T-helper 17 cell (primary cell): ENCODE measurements around the gene TMEM143. TPM values are rescaled to one million over a fixed set of nuclear protein-coding genes. Genes with fewer than 3 reads are reported as not detected.
"Not testable (repeated sequence)": the region's sequence is repeated elsewhere in the genome, so short reads cannot be mapped to it uniquely, and the experiment has no call there.

Experiments
- ATAC-seq: fragments of 150-1000 bp; cut with Tn5 transposase; 2 replicates; pipeline ENCODE4 v1.10.0; 2021; ENCODE audit warnings: mild to moderate bottlenecking, moderate library complexity
- DNase-seq, 3 donors: peaks; one replicate each; pipeline versions ENCODE4 v3.0.0 to v3.0.0-alpha.2; 2020 to 2021
- H3K9me3 ChIP-seq: one replicate; pipeline ENCODE4 v1.7.0; 2013; ENCODE audit warnings: low read length, mild to moderate bottlenecking; ENCODE audit not compliant: control insufficient read depth, poor library complexity, severe bottlenecking
- H3K27ac Mint-ChIP-seq: one replicate; pipeline ENCODE4 v1.8.0; 2022; ENCODE audit warnings: mild to moderate bottlenecking, moderate library complexity, mixed read lengths
- H3K27me3 Mint-ChIP-seq: one replicate; pipeline ENCODE4 v1.8.0; 2022; ENCODE audit warnings: mixed read lengths
- H3K36me3 Mint-ChIP-seq: one replicate; pipeline ENCODE4 v1.8.0; 2022; ENCODE audit warnings: low read depth, mixed read lengths
- H3K4me1 Mint-ChIP-seq: one replicate; pipeline ENCODE4 v1.8.0; 2022; ENCODE audit warnings: mild to moderate bottlenecking, mixed read lengths
- H3K4me3 Mint-ChIP-seq: one replicate; pipeline ENCODE4 v1.8.0; 2022; ENCODE audit warnings: mild to moderate bottlenecking, moderate library complexity, mixed read lengths
- total RNA-seq, 4 donors: library from RNA in 2 of 4; stranded (reverse) in 2 of 4; gene quantifications; one replicate each; pipeline ENCODE4 v1.2.3 and lab custom pipeline; 2022 to 2026

Gene TMEM143
- total RNA-seq, 2 donors from 2014 or later = 7.9 to 8.8 TPM

DNA sequence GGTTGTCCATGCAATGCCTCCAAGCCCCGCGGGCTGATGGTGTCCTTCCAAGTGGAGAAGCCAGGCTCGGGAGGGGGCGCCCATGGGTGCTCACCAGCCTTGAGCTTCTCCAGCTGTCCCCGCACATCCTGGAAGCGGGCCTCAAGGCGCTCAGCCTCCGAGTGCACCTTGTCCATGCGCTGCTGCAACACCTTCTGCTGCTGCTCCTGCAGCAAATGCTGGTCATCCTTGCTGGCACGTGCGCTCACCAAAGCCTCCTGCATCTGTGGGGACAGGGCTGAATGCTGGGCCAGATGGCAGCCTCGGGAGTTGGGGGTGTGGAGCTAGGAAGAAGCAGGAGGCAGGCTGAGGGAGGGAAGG is 61.2 kb downstream of the TMEM143 start:
- Mint-ChIP-seq H3K27ac (no peak overlapping the region), H3K27me3 (no peaks in the 10 kb centered on the region), H3K36me3 (peaks cover 3% of the 10 kb centered on the region), H3K4me3 (no peak overlapping the region), H3K4me1 (peaks cover 3% of the 10 kb centered on the region)
- ATAC-seq (no peak), DNase-seq (no peak)
- no peaks in the 10 kb centered on the region for H3K9me3 ChIP-seq

DNA sequence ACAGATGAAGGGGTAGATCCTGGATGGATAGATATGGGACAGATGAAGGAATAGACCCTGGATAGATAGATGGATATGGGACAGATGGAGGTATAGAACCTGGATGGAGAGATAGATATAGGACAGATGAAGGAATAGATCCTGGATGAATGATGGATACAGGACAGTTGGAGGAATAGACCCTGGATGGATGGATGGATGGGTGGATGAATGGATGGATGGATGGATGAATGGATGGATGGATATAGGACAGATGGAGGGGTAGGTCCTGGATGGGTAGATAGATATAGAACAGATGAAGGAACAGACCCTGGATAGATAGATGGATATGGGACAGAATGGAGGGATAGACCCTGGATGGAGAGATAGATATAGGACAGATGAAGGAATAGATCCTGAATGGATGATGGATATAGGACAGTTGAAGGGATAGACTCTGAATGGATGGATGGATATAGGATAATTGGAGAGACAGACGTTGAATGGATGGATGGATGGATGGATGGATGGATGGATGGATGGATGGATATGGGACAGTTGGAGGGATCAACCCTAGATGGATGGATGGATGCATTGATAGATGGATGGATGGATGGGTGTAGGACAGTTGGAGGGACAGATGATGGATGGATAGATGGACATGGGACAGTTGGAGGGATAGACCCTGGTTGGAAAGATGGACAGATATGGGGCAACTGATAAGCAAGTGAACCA is 61.7 kb downstream of the TMEM143 start:
- no peaks in the 10 kb centered on the region for H3K9me3 ChIP-seq
- ATAC-seq = no peak
- peaks cover 3% of the 10 kb centered on the region for H3K4me1 Mint-ChIP-seq
- H3K27ac Mint-ChIP-seq = no peak overlapping the region
- H3K27me3 Mint-ChIP-seq = no peaks in the 10 kb centered on the region
- peaks cover 3% of the 10 kb centered on the region for H3K36me3 Mint-ChIP-seq
- no peak overlapping the region for H3K4me3 Mint-ChIP-seq
- DNase-seq = no peak

- ATAC-seq = no peak
- DNase-seq = no peak
- Mint-ChIP-seq H3K4me3 (no peak overlapping the region), H3K27me3 (peaks cover 7% of the 10 kb centered on the region), H3K36me3 (peaks cover 2% of the 10 kb centered on the region), H3K4me1 (peaks cover 2% of the 10 kb centered on the region), H3K27ac (no peak overlapping the region)
- H3K9me3 ChIP-seq = no peaks in the 10 kb centered on the region
Measured at GRCh38 chr19:48297975-48298374, 65.8 kb downstream of the TMEM143 start.

GRCh38 chr19:48296963-48297734 is 66.6 kb downstream of the TMEM143 start:
- peaks cover 7% of the 10 kb centered on the region for H3K27me3 Mint-ChIP-seq
- DNase-seq (no peak), ATAC-seq (no peak)
- H3K4me1 Mint-ChIP-seq = peaks cover 2% of the 10 kb centered on the region
- H3K36me3 Mint-ChIP-seq = peaks cover 2% of the 10 kb centered on the region
- H3K9me3 ChIP-seq = no peaks in the 10 kb centered on the region
- H3K4me3 Mint-ChIP-seq = no peak overlapping the region
- H3K27ac Mint-ChIP-seq = no peak overlapping the region

DNA sequence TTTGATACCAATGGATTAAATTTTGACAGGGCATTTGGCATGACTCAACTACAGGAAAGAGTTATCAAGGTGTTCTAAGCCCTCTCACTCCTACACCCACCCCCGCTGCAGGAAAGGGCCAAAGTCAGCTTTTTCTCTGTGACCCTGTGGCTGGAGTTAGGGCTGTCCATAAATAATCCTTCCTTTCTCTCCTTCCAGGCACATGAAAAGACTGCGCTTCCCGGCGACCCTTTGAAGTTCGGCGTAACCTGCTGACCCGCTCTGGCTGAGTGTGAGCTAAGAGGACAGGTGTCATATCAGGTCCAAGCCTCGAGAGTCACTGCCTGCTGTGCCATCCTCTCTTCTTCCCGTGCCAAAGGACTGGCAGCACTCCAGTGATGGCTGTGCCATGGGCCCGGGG is 68.3 kb downstream of the TMEM143 start:
- H3K27me3 Mint-ChIP-seq = peaks cover 7% of the 10 kb centered on the region
- H3K4me3 Mint-ChIP-seq = no peak overlapping the region
- peaks cover 7% of the 10 kb centered on the region for H3K4me1 Mint-ChIP-seq
- no peaks in the 10 kb centered on the region for H3K9me3 ChIP-seq
- no peak for ATAC-seq
- peaks cover 2% of the 10 kb centered on the region for H3K36me3 Mint-ChIP-seq
- no peak overlapping the region for H3K27ac Mint-ChIP-seq
- no peak for DNase-seq

GRCh38 chr19:48292798-48293197 is 70.9 kb downstream of the TMEM143 start:
- H3K4me1 Mint-ChIP-seq = peaks cover 7% of the 10 kb centered on the region
- DNase-seq (no peak), ATAC-seq (no peak)
- no peak overlapping the region for H3K4me3 Mint-ChIP-seq
- H3K27ac Mint-ChIP-seq = no peak overlapping the region
- no peaks in the 10 kb centered on the region for H3K9me3 ChIP-seq
- peaks cover 12% of the 10 kb centered on the region for H3K27me3 Mint-ChIP-seq
- H3K36me3 Mint-ChIP-seq = peaks cover 2% of the 10 kb centered on the region

- not testable (repeated sequence) for DNase-seq, H3K9me3 ChIP-seq, H3K27ac Mint-ChIP-seq, H3K4me1 Mint-ChIP-seq, H3K36me3 Mint-ChIP-seq, ATAC-seq
- Mint-ChIP-seq H3K27me3 (peaks cover 12% of the 10 kb centered on the region), H3K4me3 (peak overlapping the region; percentile 77)
Measured at GRCh38 chr19:48291489-48291815, 72.3 kb downstream of the TMEM143 start.

DNA sequence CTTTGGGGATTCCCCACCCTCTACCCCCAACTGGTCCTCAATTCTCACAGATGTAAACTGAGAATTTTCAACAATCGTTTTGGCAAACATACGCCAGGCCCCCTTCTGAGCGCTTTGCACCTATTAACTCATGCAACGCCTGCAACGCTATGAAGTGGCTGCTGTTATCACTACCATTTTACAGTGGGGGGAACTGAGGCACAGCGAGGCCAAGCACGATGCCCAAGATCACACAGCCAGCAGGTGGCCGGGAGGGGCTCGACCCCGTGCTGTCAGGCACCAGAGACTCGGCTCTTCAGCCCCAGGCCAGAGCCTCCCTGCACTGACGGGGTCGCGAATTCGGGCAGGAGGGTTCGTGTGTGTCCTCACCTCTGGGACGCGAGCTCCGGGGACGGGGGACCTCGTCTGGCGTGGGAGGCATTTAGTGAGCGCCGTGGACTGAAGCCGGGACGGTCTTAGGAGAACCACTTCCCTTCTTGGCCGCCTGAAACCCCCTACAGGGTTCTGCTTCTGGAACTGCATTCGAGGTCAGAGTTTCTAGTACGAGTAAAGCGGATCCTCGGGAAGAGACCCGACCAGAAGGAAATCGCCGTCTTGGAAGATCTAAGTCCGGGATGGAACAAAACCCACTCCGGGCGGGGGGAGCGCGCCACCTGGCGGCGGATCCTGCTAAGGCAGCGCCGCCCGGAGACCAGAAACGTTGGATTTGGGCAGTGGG is 72.8 kb downstream of the TMEM143 start:
- Mint-ChIP-seq H3K4me3 (peak overlapping the region; percentile 77), H3K4me1 (peaks cover 5% of the 10 kb centered on the region), H3K27me3 (peaks cover 12% of the 10 kb centered on the region), H3K36me3 (no peaks in the 10 kb centered on the region), H3K27ac (no peak overlapping the region)
- peak; percentile 48 to 63 (median 59) for DNase-seq
- peak; percentile 62 for ATAC-seq
- H3K9me3 ChIP-seq = no peaks in the 10 kb centered on the region

DNA sequence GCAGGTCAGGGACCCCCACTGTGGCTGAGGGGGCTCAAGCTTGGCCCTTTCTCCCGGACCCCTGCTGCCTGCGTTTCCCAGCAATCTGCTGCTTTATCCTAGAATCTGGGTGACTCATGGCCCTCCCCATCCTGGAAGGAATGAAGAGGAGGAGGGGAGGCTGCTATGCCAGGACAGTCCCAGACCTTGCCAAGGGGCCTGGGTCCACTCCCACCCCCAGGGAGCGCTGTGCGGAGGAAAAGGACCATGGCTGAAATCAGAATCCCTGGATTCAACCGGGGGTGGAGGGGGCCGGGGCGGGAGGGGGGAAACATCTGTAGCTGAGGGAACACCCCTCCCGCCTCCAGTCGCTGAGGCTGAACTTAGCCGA is 73.4 kb downstream of the TMEM143 start:
- H3K27ac Mint-ChIP-seq = no peak overlapping the region
- H3K4me3 Mint-ChIP-seq = no peak overlapping the region
- H3K9me3 ChIP-seq = no peaks in the 10 kb centered on the region
- DNase-seq = no peak
- no peak for ATAC-seq
- H3K27me3 Mint-ChIP-seq = peaks cover 12% of the 10 kb centered on the region
- peaks cover 5% of the 10 kb centered on the region for H3K4me1 Mint-ChIP-seq
- peaks cover under 1% of the 10 kb centered on the region for H3K36me3 Mint-ChIP-seq

- Mint-ChIP-seq H3K36me3 (peaks cover 2% of the 10 kb centered on the region), H3K27me3 (peaks cover 13% of the 10 kb centered on the region), H3K4me1 (peaks cover 5% of the 10 kb centered on the region), H3K4me3 (no peak overlapping the region), H3K27ac (no peak overlapping the region)
- ATAC-seq (no peak), DNase-seq (no peak)
- H3K9me3 ChIP-seq = no peaks in the 10 kb centered on the region
Measured at GRCh38 chr19:48287748-48288147, 76.0 kb downstream of the TMEM143 start.

DNA sequence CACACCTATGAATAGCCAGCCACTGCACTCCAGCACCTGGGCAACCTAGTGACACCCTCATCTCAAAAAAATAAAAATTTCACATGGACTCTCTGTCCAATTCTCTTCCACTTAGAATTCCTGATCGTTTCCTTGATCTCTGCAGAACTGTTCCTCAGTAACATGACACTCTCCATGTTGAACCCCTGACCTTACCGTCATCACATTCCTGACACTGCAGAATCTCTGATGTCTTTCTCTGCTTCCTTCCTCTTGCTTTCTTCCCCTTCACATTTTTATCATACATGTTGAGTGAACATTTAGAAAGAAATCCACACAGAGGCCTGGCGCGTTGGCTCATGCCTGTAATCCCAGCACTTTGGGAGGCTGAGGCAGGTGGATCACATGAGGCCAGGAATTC is 78.8 kb downstream of the TMEM143 start:
- no peak overlapping the region for H3K27ac Mint-ChIP-seq
- DNase-seq = no peak
- no peaks in the 10 kb centered on the region for H3K4me1 Mint-ChIP-seq
- H3K9me3 ChIP-seq = no peaks in the 10 kb centered on the region
- H3K4me3 Mint-ChIP-seq = no peak overlapping the region
- no peak for ATAC-seq
- peaks cover 2% of the 10 kb centered on the region for H3K36me3 Mint-ChIP-seq
- H3K27me3 Mint-ChIP-seq = peaks cover 13% of the 10 kb centered on the region

DNA sequence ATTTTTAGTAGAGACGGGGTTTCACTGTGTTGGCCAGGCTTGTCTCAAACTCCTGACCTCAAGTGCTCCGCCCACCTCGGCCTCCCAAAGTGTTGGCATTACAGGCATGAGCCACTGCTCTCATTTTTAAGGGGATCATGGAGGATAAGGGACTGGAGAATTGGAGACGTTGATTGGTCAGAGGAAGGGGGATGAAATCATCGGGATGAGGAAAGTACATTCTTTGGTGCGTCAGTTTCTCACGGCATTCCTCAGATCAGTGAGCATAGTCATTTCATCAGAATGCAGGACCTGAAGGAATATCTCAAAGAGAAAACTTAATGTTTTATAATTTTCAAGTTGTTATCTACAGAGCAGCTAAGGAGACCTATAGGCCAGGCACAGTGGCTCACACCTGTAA is 79.8 kb downstream of the TMEM143 start:
- no peak for ATAC-seq
- Mint-ChIP-seq H3K4me1 (no peaks in the 10 kb centered on the region), H3K4me3 (no peak overlapping the region), H3K36me3 (peaks cover 2% of the 10 kb centered on the region), H3K27ac (no peak overlapping the region), H3K27me3 (peaks cover 7% of the 10 kb centered on the region)
- no peak for DNase-seq
- no peaks in the 10 kb centered on the region for H3K9me3 ChIP-seq
